Mesendoderm (in vitro differentiated cells): Measurements from ENCODE around the gene ACAD11.
"Not testable (repeated sequence)": the region's sequence is repeated elsewhere in the genome, so short reads cannot be mapped to it uniquely, and the experiment has no call there.

Experiments used
- DNase-seq: peaks from one replicate; pipeline ENCODE4 v3.0.0; 2013
- H2AK5ac ChIP-seq: 2 replicates; pipeline ENCODE4 v1.6.1; 2013; ENCODE audit warnings: low read length, inconsistent platforms
- H2BK120ac ChIP-seq: 2 replicates; pipeline ENCODE4 v1.6.1; 2013; ENCODE audit warnings: low read depth, mild to moderate bottlenecking, low read length, moderate library complexity, mixed read lengths
- H2BK15ac ChIP-seq: replicated peaks from 2 replicates; pipeline ENCODE4 v1.6.1; 2013; ENCODE audit warnings: low read depth, mild to moderate bottlenecking, moderate library complexity
- H2BK5ac ChIP-seq: 2 replicates; pipeline ENCODE4 v1.6.1; 2013; ENCODE audit warnings: low read length, inconsistent platforms
- H3K18ac ChIP-seq: 2 replicates; pipeline ENCODE4 v1.6.1; 2013; ENCODE audit warnings: mild to moderate bottlenecking, low read length, mixed read lengths
- H3K23ac ChIP-seq: one replicate; pipeline ENCODE4 v1.6.1; 2013; ENCODE audit warnings: low read length
- H3K27ac ChIP-seq: 2 replicates; pipeline ENCODE4 v1.5.1; 2013; ENCODE audit warnings: low read depth, mild to moderate bottlenecking, inconsistent platforms, low read length, moderate library complexity
- H3K27me3 ChIP-seq: 2 replicates; pipeline ENCODE4 v1.6.1; 2013; ENCODE audit warnings: low read length, control low read depth, mild to moderate bottlenecking, inconsistent platforms; ENCODE audit not compliant: insufficient read depth, poor library complexity
- H3K36me3 ChIP-seq: 2 replicates; pipeline ENCODE4 v1.6.1; 2013; ENCODE audit warnings: low read length, inconsistent platforms; ENCODE audit not compliant: control insufficient read depth, insufficient read depth
- H3K4ac ChIP-seq: one replicate; pipeline ENCODE4 v1.6.1; 2013; ENCODE audit warnings: low read depth, mild to moderate bottlenecking, low read length, moderate library complexity
- H3K4me1 ChIP-seq: 2 replicates; pipeline ENCODE4 v1.6.1; 2013; ENCODE audit warnings: low read depth, low read length, inconsistent platforms; ENCODE audit not compliant: control insufficient read depth
- H3K4me2 ChIP-seq: 2 replicates; pipeline ENCODE4 v1.6.1; 2013; ENCODE audit warnings: low read length
- H3K4me3 ChIP-seq: 2 replicates; pipeline ENCODE4 v1.5.1; 2013; ENCODE audit warnings: mild to moderate bottlenecking, low read length
- H3K56ac ChIP-seq: one replicate; pipeline ENCODE4 v1.6.1; 2013; ENCODE audit warnings: low read length
- H3K79me1 ChIP-seq: 2 replicates; pipeline ENCODE4 v1.6.1; 2013; ENCODE audit warnings: low read length, inconsistent platforms
- H3K79me2 ChIP-seq: 2 replicates; pipeline ENCODE4 v1.6.1; 2013; ENCODE audit warnings: mild to moderate bottlenecking, low read length; ENCODE audit not compliant: control insufficient read depth, insufficient read depth
- H3K9ac ChIP-seq: 2 replicates; pipeline ENCODE4 v1.6.1; 2013; ENCODE audit warnings: low read length, inconsistent platforms
- H4K5ac ChIP-seq: one replicate; pipeline ENCODE4 v1.6.1; 2013; ENCODE audit warnings: low read length
- H4K8ac ChIP-seq: one replicate; pipeline ENCODE4 v1.6.1; 2013; ENCODE audit warnings: low read depth, mild to moderate bottlenecking, control low read depth, low read length, moderate library complexity
- WGBS: extraction: QIAGEN DNeasy Blood & Tissue Kit; methylation state at CpG from one replicate; pipeline ENCODE4 v1.1.7; 2013; ENCODE audit warnings: low lambda C conversion rate, missing lambda C conversion rate; ENCODE audit not compliant: insufficient coverage; ENCODE audit errors: extremely low coverage; 5-methylcytosine and 5-hydroxymethylcytosine counted together

ACAD11 gene

GRCh38 chr3:132615301-132615700, 44.3 kb downstream of the ACAD11 start:
- H2BK5ac ChIP-seq, H3K27me3 ChIP-seq, H4K8ac ChIP-seq, H3K23ac ChIP-seq, H4K5ac ChIP-seq, H3K27ac ChIP-seq, H3K18ac ChIP-seq, H3K4me3 ChIP-seq, H3K79me1 ChIP-seq, H3K9ac ChIP-seq, H2AK5ac ChIP-seq, H3K4me2 ChIP-seq, H3K36me3 ChIP-seq, H3K4ac ChIP-seq, H3K4me1 ChIP-seq, H2BK15ac ChIP-seq, H3K79me2 ChIP-seq, H3K56ac ChIP-seq, H2BK120ac ChIP-seq, DNase-seq: not testable (repeated sequence)
- WGBS: no CpG with 5 or more reads among the region's 3 CpGs

GRCh38 chr3:132606620-132607019, 53.0 kb downstream of the ACAD11 start:
- not testable (repeated sequence) for H3K79me1 ChIP-seq, H3K36me3 ChIP-seq, H2BK5ac ChIP-seq, H3K9ac ChIP-seq, H4K5ac ChIP-seq, H3K56ac ChIP-seq, H3K4me2 ChIP-seq, H2BK15ac ChIP-seq, H3K4ac ChIP-seq, H3K27ac ChIP-seq, H3K27me3 ChIP-seq, H3K79me2 ChIP-seq, H2AK5ac ChIP-seq, H3K4me1 ChIP-seq, H3K4me3 ChIP-seq, H4K8ac ChIP-seq, H2BK120ac ChIP-seq, H3K18ac ChIP-seq, H3K23ac ChIP-seq
- no CpG with 5 or more reads among the region's 8 CpGs for WGBS
- DNase-seq: peak; percentile 45

- Histone ChIP-seq H2BK5ac (no peak overlapping the region), H2BK15ac (no peak overlapping the region), H3K9ac (no peak overlapping the region), H3K4me1 (no peaks in the 10 kb centered on the region), H3K4ac (no peak overlapping the region), H3K36me3 (no peaks in the 10 kb centered on the region), H3K79me2 (no peaks in the 10 kb centered on the region), H3K27me3 (no peaks in the 10 kb centered on the region), H2AK5ac (no peak overlapping the region), H4K8ac (no peak overlapping the region), H3K4me2 (no peak overlapping the region), H2BK120ac (no peak overlapping the region), H3K27ac (no peak overlapping the region), H3K56ac (no peak overlapping the region), H3K4me3 (no peak overlapping the region), H3K23ac (no peak overlapping the region), H3K18ac (no peak overlapping the region), H3K79me1 (no peaks in the 10 kb centered on the region), H4K5ac (no peak overlapping the region)
- DNase-seq: peak; percentile 36
- WGBS: no CpG with 5 or more reads among the region's 1 CpG
Observed at GRCh38 chr3:132606085-132606484, 53.5 kb downstream of the ACAD11 start.

- Histone ChIP-seq H3K56ac (no peak overlapping the region), H2AK5ac (no peak overlapping the region), H3K27ac (no peak overlapping the region), H4K5ac (no peak overlapping the region), H3K79me1 (no peaks in the 10 kb centered on the region), H2BK5ac (no peak overlapping the region), H3K36me3 (no peaks in the 10 kb centered on the region), H3K18ac (no peak overlapping the region), H3K27me3 (no peaks in the 10 kb centered on the region), H4K8ac (no peak overlapping the region), H3K9ac (no peak overlapping the region), H3K4me2 (no peak overlapping the region), H3K23ac (no peak overlapping the region), H3K4me1 (no peaks in the 10 kb centered on the region), H3K79me2 (no peaks in the 10 kb centered on the region), H2BK15ac (no peak overlapping the region), H2BK120ac (no peak overlapping the region), H3K4me3 (no peak overlapping the region), H3K4ac (no peak overlapping the region)
- peak; percentile 26 for DNase-seq
- WGBS: no CpG with 5 or more reads among the region's 2 CpGs
Observed at GRCh38 chr3:132605374-132605792, 54.2 kb downstream of the ACAD11 start.

GRCh38 chr3:132600614-132601013, 59.0 kb downstream of the ACAD11 start:
- H3K4me3 ChIP-seq, H3K79me2 ChIP-seq, H4K8ac ChIP-seq, H2BK15ac ChIP-seq, H3K4ac ChIP-seq, H2BK120ac ChIP-seq, H4K5ac ChIP-seq, H3K23ac ChIP-seq, H3K4me2 ChIP-seq, H3K9ac ChIP-seq, H3K27ac ChIP-seq, H2AK5ac ChIP-seq, H3K36me3 ChIP-seq, H3K27me3 ChIP-seq, H3K79me1 ChIP-seq, H3K4me1 ChIP-seq, H3K18ac ChIP-seq, DNase-seq, H2BK5ac ChIP-seq, H3K56ac ChIP-seq: not testable (repeated sequence)
- no CpG with 5 or more reads among the region's 1 CpG for WGBS

- Histone ChIP-seq H3K9ac (no peak overlapping the region), H2AK5ac (no peak overlapping the region), H3K27me3 (no peaks in the 10 kb centered on the region), H3K18ac (no peak overlapping the region), H3K79me1 (no peaks in the 10 kb centered on the region), H2BK15ac (no peak overlapping the region), H4K8ac (no peak overlapping the region), H3K23ac (no peak overlapping the region), H3K36me3 (no peaks in the 10 kb centered on the region), H3K4me1 (no peaks in the 10 kb centered on the region), H3K56ac (no peak overlapping the region), H3K27ac (no peak overlapping the region), H2BK5ac (no peak overlapping the region), H3K4me3 (no peak overlapping the region), H4K5ac (no peak overlapping the region), H3K4ac (no peak overlapping the region), H3K79me2 (no peaks in the 10 kb centered on the region), H2BK120ac (no peak overlapping the region), H3K4me2 (no peak overlapping the region)
- whole genome bisulfite sequencing: no CpG with 5 or more reads among the region's 3 CpGs
- no peak for DNase-seq
Observed at GRCh38 chr3:132598181-132598580, 61.4 kb downstream of the ACAD11 start.
